NAMALWA (cell line): ENCODE measurements around the gene FGD6.
"Not testable (repeated sequence)": the region's sequence is repeated elsewhere in the genome, so short reads cannot be mapped to it uniquely, and the experiment has no call there.

Source experiments
- DNase-seq: peaks from one replicate; pipeline ENCODE4 v3.0.0-alpha.2; 2015; ENCODE audit warnings: low spot score

Gene FGD6

GRCh38 chr12:95126076-95126475 lies 91.2 kb downstream of the FGD6 start:
- DNase-seq = no peak

GRCh38 chr12:95124106-95124505 lies 93.2 kb downstream of the FGD6 start:
- DNase-seq = no peak

- no peak for DNase-seq
Measured at GRCh38 chr12:95118788-95119179, 98.5 kb downstream of the FGD6 start.

- DNase-seq = no peak
Measured at GRCh38 chr12:95118138-95118787, 99.0 kb downstream of the FGD6 start.

- peak; percentile 89 for DNase-seq
Measured at GRCh38 chr12:95117178-95117599, 100.1 kb downstream of the FGD6 start.

- no peak for DNase-seq
Measured at GRCh38 chr12:95116773-95117172, 100.5 kb downstream of the FGD6 start.

GRCh38 chr12:95116341-95116740 lies 100.9 kb downstream of the FGD6 start:
- no peak for DNase-seq

GRCh38 chr12:95115641-95116040 lies 101.6 kb downstream of the FGD6 start:
- no peak for DNase-seq

- no peak for DNase-seq
Measured at GRCh38 chr12:95114766-95115405, 102.4 kb downstream of the FGD6 start.

GRCh38 chr12:95107362-95107761 lies 109.9 kb downstream of the FGD6 start:
- DNase-seq = no peak

GRCh38 chr12:95105540-95105939 lies 111.7 kb downstream of the FGD6 start:
- no peak for DNase-seq

GRCh38 chr12:95104919-95105452 lies 112.3 kb downstream of the FGD6 start:
- no peak for DNase-seq

- DNase-seq = no peak
Measured at GRCh38 chr12:95102916-95103671, 114.2 kb downstream of the FGD6 start.

GRCh38 chr12:95101957-95102356 lies 115.3 kb downstream of the FGD6 start:
- not testable (repeated sequence) for DNase-seq

- DNase-seq = no peak
Measured at GRCh38 chr12:95100264-95101190, 116.7 kb downstream of the FGD6 start.

- no peak for DNase-seq
Measured at GRCh38 chr12:95099270-95099790, 117.9 kb downstream of the FGD6 start.

- DNase-seq = no peak
Measured at GRCh38 chr12:95096852-95097251, 120.4 kb downstream of the FGD6 start.

- DNase-seq = no peak
Measured at GRCh38 chr12:95096378-95096777, 120.9 kb downstream of the FGD6 start.

- not testable (repeated sequence) for DNase-seq
Measured at GRCh38 chr12:95095866-95096265, 121.4 kb downstream of the FGD6 start.

- DNase-seq = no peak
Measured at GRCh38 chr12:95089462-95089861, 127.8 kb downstream of the FGD6 start.

- DNase-seq = no peak
Measured at GRCh38 chr12:95088379-95088778, 128.9 kb downstream of the FGD6 start.

GRCh38 chr12:95085612-95086011 lies 131.7 kb downstream of the FGD6 start:
- DNase-seq = no peak
